Fibroblast of skin of scalp (primary cell): Measurements from ENCODE around the gene RALGAPA2.
A peak's percentile ranks its signal among the peaks of the same experiment; 100 is the strongest.

Source experiments
- DNase-seq: peaks from one replicate; pipeline ENCODE4 v3.0.0-alpha.2; 2013

Gene RALGAPA2

DNA sequence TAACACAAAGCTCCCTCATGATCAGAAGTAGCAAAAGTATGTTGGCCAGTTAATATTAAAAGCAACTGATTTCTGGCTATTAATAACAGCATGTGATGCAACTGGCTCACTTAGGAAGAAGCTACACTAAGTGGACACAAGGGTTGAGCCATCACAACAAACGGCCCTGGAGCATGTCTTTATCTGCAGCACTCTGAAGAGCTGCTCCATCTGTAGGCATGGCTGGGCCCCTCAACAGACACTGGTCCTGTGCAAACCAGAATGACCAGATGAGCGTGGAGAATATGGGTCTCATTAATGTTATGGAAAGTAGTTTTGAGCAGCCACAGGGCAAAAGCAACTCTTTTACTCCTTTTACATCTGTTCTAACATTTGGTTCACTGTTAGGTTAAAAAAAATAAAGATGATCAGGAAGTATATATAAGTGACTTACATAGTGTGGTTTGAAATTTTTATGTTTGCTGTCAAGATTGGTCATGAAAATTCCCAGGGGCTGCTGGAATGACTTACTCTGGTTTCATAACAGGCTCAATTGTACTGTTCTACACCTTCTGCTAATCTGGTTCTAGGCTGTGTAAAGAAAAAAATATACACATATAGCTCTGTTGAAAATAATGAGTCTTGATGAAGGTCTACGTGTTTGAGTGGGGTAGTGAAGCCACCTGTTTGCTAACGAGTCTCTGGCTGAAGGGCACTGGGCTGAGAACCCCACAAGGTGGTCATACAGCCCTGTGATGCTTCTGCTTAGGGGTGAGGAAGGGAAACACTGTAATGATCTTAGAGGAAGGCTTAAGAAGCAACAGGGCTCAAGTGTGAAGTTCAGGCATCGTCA, 286.4 kb downstream of the RALGAPA2 start:
- DNase-seq, result no peak

GRCh38 chr20:20423117-20423516, 289.3 kb downstream of the RALGAPA2 start:
- DNase-seq, result no peak

GRCh38 chr20:20417876-20418676, 294.4 kb downstream of the RALGAPA2 start:
- DNase-seq, result no peak

- DNase-seq, result no peak
These were observed 297.1 kb downstream of the RALGAPA2 start for GRCh38 chr20:20415321-20415720.

GRCh38 chr20:20414640-20415220, 297.7 kb downstream of the RALGAPA2 start:
- no peak for DNase-seq

DNA sequence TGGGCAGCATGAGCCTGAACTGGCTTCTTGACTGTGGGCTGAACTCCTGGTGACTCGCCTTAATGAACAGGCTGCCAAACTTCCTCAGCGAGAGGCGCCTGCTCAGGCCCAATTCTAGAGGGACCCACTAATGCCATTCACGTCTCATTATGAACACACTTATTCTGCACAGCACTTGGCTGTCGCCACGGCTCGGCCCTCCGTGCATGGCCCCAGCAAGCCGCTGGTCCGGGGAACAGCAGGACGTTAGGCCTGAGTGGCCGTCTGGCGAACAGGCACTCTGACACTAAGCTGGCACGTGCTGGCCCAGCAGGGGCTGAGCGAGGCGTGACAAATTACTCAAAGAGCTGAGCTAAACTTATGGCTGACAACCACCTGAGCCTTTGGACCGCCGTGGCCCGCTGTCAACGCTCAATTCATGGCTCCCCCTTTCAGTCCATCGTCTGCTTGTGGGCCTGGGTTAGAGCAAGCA, 298.6 kb downstream of the RALGAPA2 start:
- DNase-seq, result no peak

DNA sequence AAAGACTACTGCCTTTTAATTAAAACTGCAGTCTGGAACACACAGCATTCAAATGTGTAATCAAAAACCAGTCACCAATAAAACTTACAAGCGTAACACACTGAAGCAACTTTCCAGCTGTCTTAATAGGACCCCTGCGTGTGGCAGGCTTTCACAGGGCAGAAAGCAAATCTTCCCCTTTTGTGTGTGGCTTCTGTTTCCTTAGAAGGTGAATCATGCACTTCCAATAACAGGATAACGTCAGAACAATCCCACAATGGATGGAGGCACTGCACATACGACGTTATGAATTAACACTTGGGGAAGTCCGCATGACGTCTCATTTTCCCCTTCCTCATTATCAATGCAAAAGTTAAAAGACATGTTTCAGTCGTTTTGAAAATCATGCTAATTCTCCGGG, 299.7 kb downstream of the RALGAPA2 start:
- DNase-seq, result peak; percentile 1

DNA sequence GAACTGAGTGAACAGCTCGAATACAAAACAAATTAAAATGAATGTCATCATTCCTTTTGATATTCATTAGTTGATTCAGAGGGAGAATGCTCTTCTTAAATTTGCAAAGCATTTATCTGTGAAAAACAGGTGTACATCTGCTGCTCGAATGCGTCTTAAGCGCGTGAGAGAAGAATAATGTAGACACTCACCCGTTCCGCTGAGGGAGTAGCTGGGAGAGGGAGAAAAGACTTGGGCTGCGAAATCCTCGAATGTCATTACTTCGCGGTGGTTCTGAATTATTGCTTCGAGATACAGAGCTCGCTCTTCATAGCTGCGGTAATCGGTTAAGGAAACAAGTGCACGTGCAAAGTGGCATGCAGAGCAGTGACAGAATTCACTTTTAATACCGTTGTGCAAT, 300.6 kb downstream of the RALGAPA2 start:
- no peak for DNase-seq

GRCh38 chr20:20411402-20411801, 301.0 kb downstream of the RALGAPA2 start:
- DNase-seq, result no peak

GRCh38 chr20:20410678-20411077, 301.8 kb downstream of the RALGAPA2 start:
- no peak for DNase-seq

GRCh38 chr20:20409331-20409730, 303.1 kb downstream of the RALGAPA2 start:
- DNase-seq, result no peak

DNA sequence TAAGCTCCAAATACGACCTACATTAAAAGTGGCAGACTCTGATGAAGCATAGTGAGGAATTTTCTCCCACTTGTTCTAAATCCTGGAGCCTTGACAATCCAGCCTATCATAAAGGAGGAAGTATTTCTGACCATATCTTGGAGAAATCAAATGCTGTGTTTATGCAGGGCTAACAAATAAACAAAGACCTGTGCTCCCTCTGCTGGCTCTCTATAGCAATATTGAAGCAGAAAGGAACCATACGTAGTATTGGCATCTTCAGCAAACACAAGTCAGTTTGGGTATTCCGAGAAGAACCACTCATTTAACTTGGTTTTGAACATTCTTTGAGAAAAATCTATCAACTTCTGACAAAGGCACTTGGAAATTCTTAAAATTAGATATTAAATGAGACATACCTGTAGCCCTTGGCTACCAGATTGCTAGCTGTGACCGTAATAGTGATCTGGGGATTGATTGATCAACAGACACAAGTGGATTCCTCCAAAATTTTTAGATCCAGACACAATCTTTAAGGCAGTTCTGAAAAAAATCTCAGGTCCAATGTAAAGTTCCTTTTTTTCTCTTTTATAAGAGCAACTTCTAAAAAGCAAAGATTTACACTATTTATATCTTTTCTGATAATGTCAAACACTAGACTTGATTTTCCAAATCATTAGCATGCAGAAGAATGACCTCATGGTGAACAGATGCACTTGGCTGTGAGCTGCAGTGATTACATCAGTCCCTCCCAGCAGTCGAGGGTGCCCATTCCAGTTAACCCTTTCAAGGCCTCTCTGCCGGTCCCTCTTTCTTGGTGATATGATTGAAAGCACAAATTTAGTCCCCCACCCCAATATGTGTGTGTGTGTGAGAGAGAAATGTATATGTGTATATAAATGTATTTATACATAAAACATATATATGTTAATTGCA, 304.3 kb downstream of the RALGAPA2 start:
- DNase-seq, result peak; percentile 8

- no peak for DNase-seq
These were observed 306.1 kb downstream of the RALGAPA2 start for GRCh38 chr20:20406306-20406705.

- no peak for DNase-seq
These were observed 306.8 kb downstream of the RALGAPA2 start for GRCh38 chr20:20405623-20406022.

DNA sequence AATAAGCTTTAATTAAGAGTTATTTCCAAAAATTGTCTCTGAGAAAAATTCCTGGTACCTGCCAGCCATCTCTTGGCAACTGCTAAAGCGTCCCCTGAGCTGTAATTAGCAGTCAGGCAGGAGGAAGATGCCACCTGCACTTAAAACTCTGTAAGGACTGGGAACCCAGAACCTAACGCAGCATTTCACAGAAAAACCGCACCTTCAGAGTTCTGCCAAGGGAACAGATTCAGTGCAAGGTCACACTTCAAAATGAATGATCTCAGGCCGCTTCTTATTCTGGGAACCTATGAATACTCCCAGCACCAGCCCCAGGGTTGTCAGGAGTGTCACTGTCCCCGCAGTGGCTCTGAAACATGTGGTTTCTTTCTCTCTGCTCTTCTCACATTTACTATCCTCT, 307.8 kb downstream of the RALGAPA2 start:
- no peak for DNase-seq

DNA sequence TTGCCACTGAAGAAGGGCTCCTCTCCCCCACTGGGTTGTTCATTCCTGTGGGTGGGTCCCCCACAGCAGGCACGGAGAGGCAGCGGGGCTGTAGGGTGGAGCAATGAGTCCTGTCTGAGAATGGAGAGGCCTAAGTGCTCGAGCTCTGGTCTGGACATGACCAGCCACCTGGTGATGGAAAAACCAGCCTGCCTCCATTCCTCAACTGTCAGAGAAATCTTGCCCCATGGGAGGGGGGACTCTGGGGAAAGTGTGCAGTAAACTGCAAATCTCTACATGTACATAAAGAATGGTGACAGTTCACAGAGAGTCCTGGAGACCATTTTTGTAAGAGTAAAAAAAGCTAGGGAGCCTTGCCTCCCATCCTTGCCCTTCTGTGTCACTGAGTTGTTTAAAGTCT, 310.5 kb downstream of the RALGAPA2 start:
- no peak for DNase-seq

- no peak for DNase-seq
These were observed 312.6 kb downstream of the RALGAPA2 start for GRCh38 chr20:20399531-20400500.

DNA sequence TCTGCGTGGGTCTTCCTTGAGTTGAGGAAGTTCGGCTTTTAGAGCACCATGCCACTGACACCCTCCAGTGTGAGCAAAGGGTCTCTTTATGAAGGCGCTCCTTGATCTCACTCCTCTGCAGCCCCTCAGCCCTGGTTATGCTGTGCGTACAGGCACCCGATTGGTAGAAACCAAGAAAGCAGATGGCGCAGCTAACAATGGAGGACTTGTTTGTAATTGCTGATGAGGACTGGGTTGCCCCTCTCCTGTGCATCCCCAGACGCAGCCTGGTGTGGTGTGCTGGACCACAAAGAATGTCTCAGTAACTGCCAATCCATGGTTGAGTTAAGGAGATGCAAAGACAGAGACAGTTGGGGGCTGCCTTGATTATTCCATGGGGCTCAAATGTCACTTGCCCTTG, 314.3 kb downstream of the RALGAPA2 start:
- DNase-seq, result no peak

DNA sequence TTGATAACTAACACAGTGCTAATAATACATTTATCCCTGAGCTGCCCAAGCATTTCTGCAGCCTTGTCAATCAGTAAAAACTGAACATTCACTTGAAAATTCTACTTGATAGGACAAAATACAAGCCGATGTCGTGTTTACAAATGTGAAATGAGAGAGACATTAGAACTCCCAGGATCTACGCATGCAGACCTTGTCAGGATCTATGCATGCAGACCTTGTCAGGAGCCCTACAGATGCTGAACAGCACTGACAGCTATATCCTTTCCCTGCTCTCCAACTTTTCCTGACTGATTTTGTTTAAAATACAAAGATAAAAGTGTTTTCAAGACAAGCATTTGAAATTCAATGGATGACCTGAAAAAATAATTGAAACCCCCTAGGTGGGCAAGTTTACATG, 315.6 kb downstream of the RALGAPA2 start:
- no peak for DNase-seq

GRCh38 chr20:20395903-20396568, 316.4 kb downstream of the RALGAPA2 start:
- DNase-seq, result no peak
